ENCODE results near the gene KIF21B.

Gene KIF21B

DNA sequence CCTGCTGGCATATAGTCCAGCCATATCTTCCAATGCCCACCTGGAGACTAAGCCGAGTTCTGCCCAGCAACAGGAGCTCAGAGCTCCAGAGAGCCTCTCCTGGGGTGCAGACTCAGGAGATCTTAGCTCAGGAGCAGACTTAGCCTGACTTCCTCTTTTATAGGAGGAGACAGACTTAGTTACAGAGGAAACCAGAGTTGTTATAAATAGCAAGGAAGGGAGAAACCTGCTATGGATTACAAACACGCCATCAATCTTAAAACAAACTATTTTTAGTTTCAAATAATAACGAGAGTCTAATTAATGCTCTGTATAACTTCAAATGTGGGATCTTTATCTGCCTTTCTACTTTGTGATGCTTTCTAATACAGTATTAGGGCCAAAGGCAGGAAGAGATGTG, 3.3 kb upstream of the KIF21B start:
- DNase-seq, result no peak
- Histone ChIP-seq H3K27ac (no peak overlapping the region), H3K27me3 (replicated peaks) (no peaks in the 10 kb centered on the region), H3K4me3 (ENCODE audit: low read depth, low read length) (no peak overlapping the region), H3K36me3 (replicated peaks) (no peaks in the 10 kb centered on the region)
- in situ Hi-C loops (cut with HindIII; ENCODE audit: low pct_ligation_motif_present, low sequenced_read_pairs), result no loop called here
- TF ChIP-seq, protein P1, sequence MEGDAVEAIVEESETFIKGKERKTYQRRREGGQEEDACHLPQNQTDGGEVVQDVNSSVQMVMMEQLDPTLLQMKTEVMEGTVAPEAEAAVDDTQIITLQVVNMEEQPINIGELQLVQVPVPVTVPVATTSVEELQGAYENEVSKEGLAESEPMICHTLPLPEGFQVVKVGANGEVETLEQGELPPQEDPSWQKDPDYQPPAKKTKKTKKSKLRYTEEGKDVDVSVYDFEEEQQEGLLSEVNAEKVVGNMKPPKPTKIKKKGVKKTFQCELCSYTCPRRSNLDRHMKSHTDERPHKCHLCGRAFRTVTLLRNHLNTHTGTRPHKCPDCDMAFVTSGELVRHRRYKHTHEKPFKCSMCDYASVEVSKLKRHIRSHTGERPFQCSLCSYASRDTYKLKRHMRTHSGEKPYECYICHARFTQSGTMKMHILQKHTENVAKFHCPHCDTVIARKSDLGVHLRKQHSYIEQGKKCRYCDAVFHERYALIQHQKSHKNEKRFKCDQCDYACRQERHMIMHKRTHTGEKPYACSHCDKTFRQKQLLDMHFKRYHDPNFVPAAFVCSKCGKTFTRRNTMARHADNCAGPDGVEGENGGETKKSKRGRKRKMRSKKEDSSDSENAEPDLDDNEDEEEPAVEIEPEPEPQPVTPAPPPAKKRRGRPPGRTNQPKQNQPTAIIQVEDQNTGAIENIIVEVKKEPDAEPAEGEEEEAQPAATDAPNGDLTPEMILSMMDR (IDR thresholded peaks at IDR 0.05; ENCODE audit: low read depth, low read length, missing control alignments), result no peak

DNA sequence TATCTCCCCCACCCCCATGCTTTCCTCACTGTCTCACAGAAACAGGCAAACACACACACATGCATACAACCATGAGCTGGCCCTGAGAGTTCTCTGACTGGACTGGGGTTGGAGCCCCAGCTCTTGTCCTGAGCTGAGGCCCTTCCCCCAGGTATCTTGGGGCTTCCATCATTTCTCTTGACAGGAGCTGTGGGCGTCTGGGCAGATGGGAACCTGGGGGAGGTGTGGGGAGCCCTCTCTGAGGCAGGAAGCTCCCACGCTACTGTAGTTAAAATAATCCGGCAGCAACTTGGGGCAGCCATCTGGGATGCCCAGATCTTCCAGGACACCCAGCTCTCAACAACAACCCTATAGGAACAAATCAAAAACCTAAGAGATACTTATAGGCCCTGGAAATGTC, 2.7 kb upstream of the KIF21B start:
- in situ Hi-C loops (cut with HindIII; ENCODE audit: low pct_ligation_motif_present, low sequenced_read_pairs), result no loop called here
- H3K36me3 ChIP-seq (replicated peaks), result no peaks in the 10 kb centered on the region
- no peak overlapping the region for H3K4me3 ChIP-seq (ENCODE audit: low read depth, low read length)
- no peaks in the 10 kb centered on the region for H3K27me3 ChIP-seq (replicated peaks)
- DNase-seq, result no peak
- TF ChIP-seq, protein P1 (IDR thresholded peaks at IDR 0.05; ENCODE audit: low read depth, low read length, missing control alignments), result no peak
- no peak overlapping the region for H3K27ac ChIP-seq

DNA sequence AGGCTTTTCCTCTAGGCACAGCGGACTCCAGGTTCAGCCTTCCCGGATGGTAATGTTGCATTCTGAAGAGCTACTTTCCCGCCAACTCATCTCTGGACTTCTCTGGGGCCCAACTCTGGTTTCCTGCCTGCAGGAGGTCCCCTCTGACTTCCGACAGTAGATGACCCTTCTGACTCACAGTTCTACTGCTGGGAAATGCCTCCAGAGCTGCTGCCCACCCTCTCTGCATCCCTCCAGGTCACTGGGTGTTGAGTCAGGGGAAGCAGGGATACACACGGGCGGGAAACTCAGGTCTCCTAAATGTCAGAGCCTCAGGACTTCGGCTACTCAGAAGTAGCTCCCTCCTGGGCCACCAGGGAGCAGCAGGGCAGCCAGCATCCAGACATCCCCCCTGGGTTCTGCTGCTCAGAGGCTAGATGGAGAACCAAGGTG, 2.1 kb upstream of the KIF21B start:
- peak; percentile 30 for DNase-seq
- Histone ChIP-seq H3K4me3 (ENCODE audit: low read depth, low read length) (no peak overlapping the region), H3K27ac (no peak overlapping the region), H3K36me3 (replicated peaks) (no peaks in the 10 kb centered on the region), H3K27me3 (replicated peaks) (no peaks in the 10 kb centered on the region)
- in situ Hi-C loops (cut with HindIII; ENCODE audit: low pct_ligation_motif_present, low sequenced_read_pairs), result no loop called here
- TF ChIP-seq, protein P1 (IDR thresholded peaks at IDR 0.05; ENCODE audit: low read depth, low read length, missing control alignments), result peak; percentile 74

DNA sequence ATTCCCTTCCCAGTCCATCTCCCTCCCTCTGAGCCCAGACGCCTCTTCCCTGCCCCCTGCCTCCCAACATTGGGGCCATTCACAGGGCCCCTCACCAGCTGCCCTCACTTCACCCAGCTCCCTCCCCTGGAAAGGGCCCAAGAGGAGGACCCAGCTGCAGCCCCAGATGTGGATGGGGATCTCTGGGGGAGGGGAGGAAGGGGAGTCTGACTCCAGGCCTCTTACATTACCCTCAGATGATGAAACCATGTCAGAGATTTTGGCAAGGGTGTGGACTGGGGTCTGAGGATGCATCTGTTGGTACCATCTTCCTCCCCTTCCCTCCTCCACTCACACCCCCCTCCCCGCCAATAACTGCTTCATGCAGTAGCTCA, 1.1 kb upstream of the KIF21B start:
- TF ChIP-seq, protein P1 (IDR thresholded peaks at IDR 0.05; ENCODE audit: low read depth, low read length, missing control alignments), result no peak

DNA sequence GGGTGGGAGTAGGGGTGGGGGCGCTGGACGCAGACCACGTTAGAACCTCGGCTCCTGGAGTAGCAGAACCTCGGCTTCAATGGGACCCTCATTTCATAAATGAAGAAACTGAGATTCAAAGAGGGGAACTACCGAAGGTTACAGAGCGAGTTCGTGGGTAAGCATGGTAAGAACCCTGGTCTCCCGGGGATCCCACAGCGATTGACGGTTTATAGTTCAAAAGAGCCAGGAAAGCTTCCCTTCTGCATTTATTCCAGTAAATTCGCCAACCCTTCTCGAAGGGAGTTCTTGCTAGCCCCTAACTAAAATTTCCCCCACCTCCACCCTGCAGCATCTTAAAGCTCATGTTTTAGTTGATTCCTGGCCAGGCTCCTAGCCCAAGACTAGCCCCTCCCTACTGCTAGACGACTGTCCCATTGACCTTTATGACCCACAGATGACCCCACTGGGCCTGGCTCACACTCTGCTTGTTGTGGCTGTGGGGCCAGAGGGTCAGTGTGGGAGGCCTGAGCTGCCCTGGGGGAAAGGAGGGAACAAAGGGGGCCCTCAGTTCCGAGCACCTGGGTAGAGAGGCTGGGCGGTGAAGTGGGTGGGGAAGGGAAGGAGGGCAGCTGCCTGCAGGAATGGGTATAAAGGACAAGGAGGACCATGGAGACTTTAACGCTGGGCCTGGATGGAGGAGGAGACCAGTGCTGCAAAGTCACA, 558 bp upstream of the KIF21B start:
- H3K27me3 ChIP-seq (replicated peaks), result no peaks in the 10 kb centered on the region
- H3K27ac ChIP-seq, result no peak overlapping the region
- TF ChIP-seq, protein P1 (IDR thresholded peaks at IDR 0.05; ENCODE audit: low read depth, low read length, missing control alignments), result no peak
- in situ Hi-C loops (cut with HindIII; ENCODE audit: low pct_ligation_motif_present, low sequenced_read_pairs), result no loop called here
- DNase-seq, result no peak
- no peaks in the 10 kb centered on the region for H3K36me3 ChIP-seq (replicated peaks)
- no peak overlapping the region for H3K4me3 ChIP-seq (ENCODE audit: low read depth, low read length)

More for the DNA sequence above, 1.1 kb upstream of the KIF21B start:
- DNase-seq, result no peak
- H3K27ac ChIP-seq, result no peak overlapping the region
- in situ Hi-C loops (cut with HindIII; ENCODE audit: low pct_ligation_motif_present, low sequenced_read_pairs), result no loop called here
- H3K36me3 ChIP-seq (replicated peaks), result no peaks in the 10 kb centered on the region
- no peak overlapping the region for H3K4me3 ChIP-seq (ENCODE audit: low read depth, low read length)
- no peaks in the 10 kb centered on the region for H3K27me3 ChIP-seq (replicated peaks)
